Caco-2 (cell line): ENCODE results near the gene PLXNA4. TPM values are rescaled to one million over a fixed set of nuclear protein-coding genes. Genes with fewer than 3 reads are reported as not detected.

Experiments used
- BruUV-seq: library from RNA; stranded (reverse); fragments of 400-500 nt; replicated peaks from 2 replicates; lab custom pipeline; 2021; lab: Mats Ljungman, UMichigan
- CTCF ChIA-PET: fragments of 300-600 bp; sonication (Branson Sonifier 250); formaldehyde crosslinking; loops from one replicate; lab custom pipeline; 2022; ENCODE audit warnings: antibody characterized with exemption; lab: Charles Lee
- POLR2A ChIA-PET: fragments of 300-600 bp; sonication (Branson Sonifier 250); formaldehyde crosslinking; loops from one replicate; lab custom pipeline; 2022; ENCODE audit warnings: antibody characterized with exemption; lab: Charles Lee
- DNase-seq, 2 experiments: peaks; one replicate each; pipeline versions ENCODE4 v3.0.0 to v3.0.0-alpha.2; 2020 to 2022
- H3K27me3 ChIP-seq: replicated peaks from 2 replicates; pipeline ENCODE4 v1.6.0; 2011; ENCODE audit warnings: low read length; ENCODE audit not compliant: control insufficient read depth, insufficient read depth
- H3K36me3 ChIP-seq: 2 replicates; pipeline ENCODE4 v1.5.1; 2011; ENCODE audit warnings: low read length; ENCODE audit not compliant: control insufficient read depth, insufficient read depth
- H3K4me1 ChIP-seq: fragments of 250-450 bp; sonication (Bioruptor Pico); 2 replicates; pipeline ENCODE4 v1.5.1; 2020; ENCODE audit warnings: mild to moderate bottlenecking
- H3K4me3 ChIP-seq: 2 replicates; pipeline ENCODE4 v1.5.1; 2011; ENCODE audit warnings: low read depth, mild to moderate bottlenecking, control low read depth, low read length
- H3K9me3 ChIP-seq: fragments of 250-450 bp; sonication (Bioruptor Pico); 2 replicates; pipeline ENCODE4 v1.5.1; 2020; ENCODE audit warnings: mild to moderate bottlenecking, moderate library complexity
- H3K27ac Mint-ChIP-seq: one replicate; pipeline ENCODE4 v1.8.0; 2022; ENCODE audit warnings: mixed read lengths; ENCODE audit not compliant: unreplicated experiment
- H3K27me3 Mint-ChIP-seq: one replicate; pipeline ENCODE4 v1.8.0; 2022; ENCODE audit warnings: mixed read lengths; ENCODE audit not compliant: insufficient read depth, unreplicated experiment
- H3K36me3 Mint-ChIP-seq: one replicate; pipeline ENCODE4 v1.8.0; 2022; ENCODE audit warnings: mild to moderate bottlenecking, mixed read lengths; ENCODE audit not compliant: insufficient read depth, unreplicated experiment
- H3K4me1 Mint-ChIP-seq: one replicate; pipeline ENCODE4 v1.8.0; 2022; ENCODE audit warnings: low read depth, mixed read lengths; ENCODE audit not compliant: unreplicated experiment
- H3K4me3 Mint-ChIP-seq: one replicate; pipeline ENCODE4 v1.8.0; 2022; ENCODE audit warnings: mild to moderate bottlenecking, moderate library complexity, mixed read lengths; ENCODE audit not compliant: unreplicated experiment
- H3K9me3 Mint-ChIP-seq: one replicate; pipeline ENCODE4 v1.8.0; 2022; ENCODE audit warnings: mixed read lengths; ENCODE audit not compliant: unreplicated experiment
- intact Hi-C: fragments of 100-400 bp; cut with micrococcal nuclease; formaldehyde crosslinking; loops from one replicate; pipeline ENCODE4 v1.10.0; 2022; ENCODE audit not compliant: unreplicated experiment
- total RNA-seq: library from RNA; stranded (reverse); gene quantifications from 2 replicates; pipeline ENCODE4 v1.2.3, GENCODE V29; 2022
- TF ChIP-seq, protein P1 (sequence below), 2 experiments: fragments of 200-600 bp in 1 of 2; IDR thresholded peaks; 1 replicate in 1 of 2; 2 replicates in 1 of 2; pipeline versions ENCODE4 v1.5.1 to v1.8.0; 2011 to 2022; ENCODE audit warnings: antibody characterized with exemption in 1 of 2, control low read depth in 1 of 2, inconsistent platforms in 1 of 2, low read depth in 1 of 2, low read length in 1 of 2, mild to moderate bottlenecking in 1 of 2, moderate library complexity in 1 of 2; ENCODE audit not compliant: insufficient read depth in 1 of 2, severe bottlenecking in 1 of 2, unreplicated experiment in 1 of 2

The PLXNA4 gene
- total RNA-seq, 1 experiment from 2014 or later = 0.43 TPM

DNA sequence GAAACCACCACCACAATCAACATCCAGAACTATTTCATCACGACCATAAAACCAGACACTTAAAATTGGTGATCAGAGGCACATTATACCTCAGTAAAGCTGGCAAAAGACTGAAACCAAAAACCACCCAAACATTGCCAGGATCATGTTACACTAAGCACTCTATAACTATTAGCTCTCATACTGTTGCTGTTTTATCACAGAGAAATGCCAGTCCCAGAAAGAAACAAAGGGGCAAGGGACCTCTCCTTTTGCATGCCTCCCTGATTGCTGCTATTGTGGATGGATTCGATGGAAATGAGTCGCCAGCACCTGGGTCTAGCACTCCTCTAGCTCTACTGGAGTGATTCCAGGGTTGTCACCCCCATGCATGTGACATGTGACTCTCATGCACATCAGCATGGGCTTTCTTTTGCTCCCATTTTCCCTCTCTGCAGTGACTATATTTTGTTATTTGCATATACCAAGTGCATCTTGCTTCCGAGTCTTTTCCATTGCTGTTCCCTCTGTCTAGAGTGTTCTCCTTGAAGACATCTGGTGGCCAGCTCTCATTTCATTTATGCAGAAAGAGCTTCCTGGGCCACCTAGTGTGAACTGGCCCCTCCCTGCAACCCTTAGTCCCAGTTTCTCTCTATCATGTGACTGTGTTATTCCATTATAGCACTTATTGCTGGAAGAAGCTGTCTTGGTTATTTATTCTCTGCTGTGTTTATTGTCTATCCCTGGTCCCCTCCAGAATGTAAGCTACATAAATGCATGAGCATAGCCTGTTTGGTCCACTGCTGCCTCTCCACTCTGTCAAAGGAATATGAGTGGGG lies 300.6 kb downstream of the PLXNA4 start:
- Histone ChIP-seq H3K9me3 (no peaks in the 10 kb centered on the region), H3K36me3 (no peaks in the 10 kb centered on the region), H3K4me1 (no peaks in the 10 kb centered on the region), H3K4me3 (no peak overlapping the region), H3K27me3 (peaks cover 2% of the 10 kb centered on the region; the same call in 1 of the 2 replicates)
- no TSS peak for BruUV-seq
- Mint-ChIP-seq H3K4me1 (no peaks in the 10 kb centered on the region), H3K27ac (no peak overlapping the region), H3K9me3 (no peaks in the 10 kb centered on the region), H3K36me3 (no peaks in the 10 kb centered on the region), H3K4me3 (no peak overlapping the region), H3K27me3 (peaks cover 19% of the 10 kb centered on the region)
- TF ChIP-seq, protein P1, sequence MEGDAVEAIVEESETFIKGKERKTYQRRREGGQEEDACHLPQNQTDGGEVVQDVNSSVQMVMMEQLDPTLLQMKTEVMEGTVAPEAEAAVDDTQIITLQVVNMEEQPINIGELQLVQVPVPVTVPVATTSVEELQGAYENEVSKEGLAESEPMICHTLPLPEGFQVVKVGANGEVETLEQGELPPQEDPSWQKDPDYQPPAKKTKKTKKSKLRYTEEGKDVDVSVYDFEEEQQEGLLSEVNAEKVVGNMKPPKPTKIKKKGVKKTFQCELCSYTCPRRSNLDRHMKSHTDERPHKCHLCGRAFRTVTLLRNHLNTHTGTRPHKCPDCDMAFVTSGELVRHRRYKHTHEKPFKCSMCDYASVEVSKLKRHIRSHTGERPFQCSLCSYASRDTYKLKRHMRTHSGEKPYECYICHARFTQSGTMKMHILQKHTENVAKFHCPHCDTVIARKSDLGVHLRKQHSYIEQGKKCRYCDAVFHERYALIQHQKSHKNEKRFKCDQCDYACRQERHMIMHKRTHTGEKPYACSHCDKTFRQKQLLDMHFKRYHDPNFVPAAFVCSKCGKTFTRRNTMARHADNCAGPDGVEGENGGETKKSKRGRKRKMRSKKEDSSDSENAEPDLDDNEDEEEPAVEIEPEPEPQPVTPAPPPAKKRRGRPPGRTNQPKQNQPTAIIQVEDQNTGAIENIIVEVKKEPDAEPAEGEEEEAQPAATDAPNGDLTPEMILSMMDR (IDR thresholded peaks at IDR 0.05; ENCODE audit: insufficient read depth in 1 of 2, low read depth in 1 of 2, low read length in 1 of 2, severe bottlenecking in 1 of 2, unreplicated experiment in 1 of 2) = no peak
- ChIA-PET CTCF (no interaction called here), POLR2A (no interaction called here)
- DNase-seq = no peak
- intact Hi-C loops = no loop called here

DNA sequence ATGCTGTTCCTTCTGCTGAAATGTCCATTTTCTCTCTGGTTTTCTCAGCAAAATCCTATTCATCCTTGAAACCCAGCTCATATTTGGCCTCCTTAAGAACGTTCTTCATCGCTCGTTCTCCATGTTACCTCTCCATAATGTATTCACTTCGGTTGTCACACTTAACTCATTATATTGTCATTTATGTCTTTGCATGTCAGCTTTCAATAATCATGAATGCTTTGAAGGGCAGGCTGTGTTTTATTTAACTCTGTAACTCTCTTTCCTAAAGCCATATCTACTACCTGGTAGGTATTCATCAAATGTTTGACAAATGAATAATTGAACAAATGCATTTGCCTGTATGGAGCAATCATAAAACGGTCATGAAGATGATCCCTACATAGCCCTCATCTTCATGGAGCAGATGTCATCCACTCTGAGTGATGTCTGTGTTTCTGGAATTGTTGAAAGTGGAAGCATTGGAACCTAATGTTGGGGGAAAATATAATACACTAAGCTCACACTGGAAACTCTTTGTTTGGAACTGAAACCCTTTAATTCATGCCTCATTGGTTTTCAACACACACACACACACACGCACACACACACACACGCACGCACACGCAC lies 303.4 kb downstream of the PLXNA4 start:
- Histone ChIP-seq H3K4me1 (no peaks in the 10 kb centered on the region), H3K27me3 (peaks cover 2% of the 10 kb centered on the region; the same call in 1 of the 2 replicates), H3K4me3 (no peak overlapping the region), H3K9me3 (no peaks in the 10 kb centered on the region), H3K36me3 (no peaks in the 10 kb centered on the region)
- Mint-ChIP-seq H3K36me3 (no peaks in the 10 kb centered on the region), H3K4me1 (no peaks in the 10 kb centered on the region), H3K4me3 (no peak overlapping the region), H3K9me3 (no peaks in the 10 kb centered on the region), H3K27me3 (peaks cover 13% of the 10 kb centered on the region), H3K27ac (no peak overlapping the region)
- BruUV-seq = no TSS peak
- ChIA-PET POLR2A (no interaction called here), CTCF (no interaction called here)
- no peak for DNase-seq
- TF ChIP-seq, protein P1 (IDR thresholded peaks at IDR 0.05; ENCODE audit: insufficient read depth in 1 of 2, low read depth in 1 of 2, low read length in 1 of 2, severe bottlenecking in 1 of 2, unreplicated experiment in 1 of 2) = no peak
- intact Hi-C loops = no loop called here

DNA sequence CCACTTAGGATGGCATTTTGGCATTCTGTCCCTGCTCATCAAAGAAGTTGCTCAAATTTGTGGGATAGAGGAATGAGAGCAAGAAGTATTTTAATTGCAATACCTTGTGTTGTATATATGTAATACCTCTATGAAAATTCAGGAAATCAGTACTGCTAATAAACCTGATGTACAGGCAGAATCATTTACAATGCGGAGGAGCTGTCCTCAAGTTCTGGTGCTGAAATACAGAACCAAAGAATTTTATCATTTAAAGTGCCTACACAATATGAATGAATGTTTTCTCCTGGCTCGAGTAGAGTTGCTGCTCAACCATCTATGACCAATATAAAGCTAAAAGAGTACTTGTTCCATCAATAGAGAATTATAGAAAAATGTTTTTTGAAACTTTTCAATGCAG lies 305.8 kb downstream of the PLXNA4 start:
- Mint-ChIP-seq H3K4me1 (no peaks in the 10 kb centered on the region), H3K27ac (no peak overlapping the region), H3K36me3 (no peaks in the 10 kb centered on the region), H3K27me3 (peaks cover 6% of the 10 kb centered on the region), H3K9me3 (no peaks in the 10 kb centered on the region), H3K4me3 (no peak overlapping the region)
- no TSS peak for BruUV-seq
- Histone ChIP-seq H3K4me1 (no peaks in the 10 kb centered on the region), H3K9me3 (no peaks in the 10 kb centered on the region), H3K36me3 (no peaks in the 10 kb centered on the region), H3K4me3 (no peak overlapping the region), H3K27me3 (no peaks in the 10 kb centered on the region)
- TF ChIP-seq, protein P1 (IDR thresholded peaks at IDR 0.05; ENCODE audit: insufficient read depth in 1 of 2, low read depth in 1 of 2, low read length in 1 of 2, severe bottlenecking in 1 of 2, unreplicated experiment in 1 of 2) = no peak
- CTCF ChIA-PET = interaction anchor here (1.0 kb wide), 1 partner anchor 310 kb away, joined by 3 read pairs; no protein-coding TSS in a partner anchor
- intact Hi-C loops = no loop called here
- POLR2A ChIA-PET = no interaction called here
- DNase-seq = peak in 1 of 2 experiments; percentile 37
